AML-193 (cell line): ENCODE results near the gene PRDM10.
"Not testable (repeated sequence)": the region's sequence is repeated elsewhere in the genome, so short reads cannot be mapped to it uniquely, and the experiment has no call there.

ENCODE experiments used
- DNase-seq, 2 experiments: peaks; one replicate each; lab custom pipeline; 2025; lab: John Stamatoyannopoulos, UW

PRDM10 gene

GRCh38 chr11:129894278-129895125 is 108.1 kb downstream of the PRDM10 start:
- peak; percentile 16 to 26 for DNase-seq

GRCh38 chr11:129888451-129888850 is 114.2 kb downstream of the PRDM10 start:
- peak; percentile 40 to 51 for DNase-seq

- DNase-seq: no peak
Observed at GRCh38 chr11:129885381-129885780, 117.3 kb downstream of the PRDM10 start.

GRCh38 chr11:129884581-129884980 is 118.1 kb downstream of the PRDM10 start:
- DNase-seq: no peak

GRCh38 chr11:129881570-129882170 is 121.0 kb downstream of the PRDM10 start:
- DNase-seq: peak; percentile 12 to 37

GRCh38 chr11:129880311-129880710 is 122.3 kb downstream of the PRDM10 start:
- DNase-seq: no peak

GRCh38 chr11:129871914-129872313 is 130.7 kb downstream of the PRDM10 start:
- DNase-seq: no peak

GRCh38 chr11:129868626-129869025 is 134.0 kb downstream of the PRDM10 start:
- not testable (repeated sequence) for DNase-seq

- DNase-seq: no peak
Observed at GRCh38 chr11:129866311-129866710, 136.3 kb downstream of the PRDM10 start.

- no peak for DNase-seq
Observed at GRCh38 chr11:129865701-129866100, 136.9 kb downstream of the PRDM10 start.

GRCh38 chr11:129864811-129865210 is 137.8 kb downstream of the PRDM10 start:
- no peak for DNase-seq

- DNase-seq: no peak
Observed at GRCh38 chr11:129861702-129862522, 140.7 kb downstream of the PRDM10 start.

- DNase-seq: no peak
Observed at GRCh38 chr11:129856036-129856435, 146.6 kb downstream of the PRDM10 start.

GRCh38 chr11:129855086-129855485 is 147.5 kb downstream of the PRDM10 start:
- no peak for DNase-seq

GRCh38 chr11:129854232-129854805 is 148.3 kb downstream of the PRDM10 start:
- DNase-seq: no peak

GRCh38 chr11:129853518-129854231 is 149.0 kb downstream of the PRDM10 start:
- no peak for DNase-seq

- DNase-seq: peak; percentile 40 to 46
Observed at GRCh38 chr11:129852125-129852740, 150.4 kb downstream of the PRDM10 start.
